ENCODE measurements around the gene AFG3L2.

AFG3L2 gene

DNA sequence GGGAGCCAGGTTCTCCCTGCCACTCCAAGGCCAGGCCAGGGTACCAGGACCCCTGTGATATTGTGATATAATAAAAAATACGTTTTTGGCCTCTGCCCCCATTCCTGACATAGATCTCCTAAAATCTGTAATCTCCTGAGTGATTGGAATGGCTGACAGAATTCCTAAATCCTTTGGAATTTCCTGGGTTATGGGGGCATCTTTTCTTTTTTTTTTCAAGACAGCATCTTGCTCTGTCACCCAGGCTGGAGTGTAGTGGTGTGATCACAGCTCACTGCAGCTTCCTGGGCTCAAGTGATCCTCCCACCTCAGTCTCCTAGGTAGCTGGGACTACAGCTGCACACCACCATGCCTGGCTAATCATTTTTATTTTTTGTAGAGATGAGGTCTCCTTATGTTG is 95.2 kb downstream of the AFG3L2 start:
- no peak for TF ChIP-seq MYC (IDR thresholded peaks at IDR 0.05; ENCODE audit: low read depth, low read length)
- no peak for TF ChIP-seq POLR2A (IDR thresholded peaks at IDR 0.05; ENCODE audit: extremely low read depth, insufficient read length)
- TF ChIP-seq, protein P1, sequence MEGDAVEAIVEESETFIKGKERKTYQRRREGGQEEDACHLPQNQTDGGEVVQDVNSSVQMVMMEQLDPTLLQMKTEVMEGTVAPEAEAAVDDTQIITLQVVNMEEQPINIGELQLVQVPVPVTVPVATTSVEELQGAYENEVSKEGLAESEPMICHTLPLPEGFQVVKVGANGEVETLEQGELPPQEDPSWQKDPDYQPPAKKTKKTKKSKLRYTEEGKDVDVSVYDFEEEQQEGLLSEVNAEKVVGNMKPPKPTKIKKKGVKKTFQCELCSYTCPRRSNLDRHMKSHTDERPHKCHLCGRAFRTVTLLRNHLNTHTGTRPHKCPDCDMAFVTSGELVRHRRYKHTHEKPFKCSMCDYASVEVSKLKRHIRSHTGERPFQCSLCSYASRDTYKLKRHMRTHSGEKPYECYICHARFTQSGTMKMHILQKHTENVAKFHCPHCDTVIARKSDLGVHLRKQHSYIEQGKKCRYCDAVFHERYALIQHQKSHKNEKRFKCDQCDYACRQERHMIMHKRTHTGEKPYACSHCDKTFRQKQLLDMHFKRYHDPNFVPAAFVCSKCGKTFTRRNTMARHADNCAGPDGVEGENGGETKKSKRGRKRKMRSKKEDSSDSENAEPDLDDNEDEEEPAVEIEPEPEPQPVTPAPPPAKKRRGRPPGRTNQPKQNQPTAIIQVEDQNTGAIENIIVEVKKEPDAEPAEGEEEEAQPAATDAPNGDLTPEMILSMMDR (IDR thresholded peaks at IDR 0.05; ENCODE audit: low read depth, low read length), result no peak
- TF ChIP-seq, protein P2, sequence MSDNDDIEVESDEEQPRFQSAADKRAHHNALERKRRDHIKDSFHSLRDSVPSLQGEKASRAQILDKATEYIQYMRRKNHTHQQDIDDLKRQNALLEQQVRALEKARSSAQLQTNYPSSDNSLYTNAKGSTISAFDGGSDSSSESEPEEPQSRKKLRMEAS (IDR thresholded peaks at IDR 0.05; ENCODE audit: low read depth, low read length), result no peak
- DNase-seq (ENCODE audit: low read depth), result no peak
- H3K4me3 ChIP-seq (ENCODE audit: low read depth, low read length), result no peak overlapping the region

DNA sequence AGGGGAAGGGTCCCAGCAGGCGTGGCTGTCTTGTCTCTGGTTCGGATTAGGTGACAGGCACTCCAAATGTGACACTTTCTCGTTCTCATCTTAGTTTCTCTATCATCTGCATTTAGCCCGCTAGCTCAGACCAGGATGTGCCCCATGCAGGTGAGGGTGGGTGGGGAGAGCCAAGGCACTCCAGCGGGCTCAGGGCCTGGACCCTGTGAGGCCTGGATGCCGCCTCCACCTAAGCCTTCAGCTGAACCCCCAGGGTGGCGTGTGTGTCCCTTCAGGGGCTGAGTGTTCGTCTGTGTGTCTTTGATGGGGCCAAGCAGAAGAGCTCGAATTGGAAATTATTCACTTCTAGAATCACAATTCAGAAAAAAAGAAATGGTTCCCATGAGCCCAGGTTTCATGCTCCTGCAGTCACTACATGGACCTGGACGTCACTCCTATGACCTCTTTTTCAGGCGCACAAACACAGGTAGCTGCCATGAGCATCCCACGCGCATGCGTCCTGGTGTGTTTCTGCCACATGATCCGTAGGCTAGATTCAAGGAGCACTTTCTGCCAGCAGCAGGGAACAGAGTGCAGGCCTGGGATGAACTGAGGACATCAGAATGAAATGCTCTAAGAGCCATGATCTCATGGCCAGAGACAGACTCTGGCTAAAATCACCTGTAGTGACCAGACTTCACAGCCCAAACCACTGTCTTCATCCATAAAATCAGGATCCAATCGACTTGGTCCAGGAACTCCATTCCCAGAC is 97.1 kb downstream of the AFG3L2 start:
- H3K4me3 ChIP-seq (ENCODE audit: low read depth, low read length), result no peak overlapping the region
- no peak for DNase-seq (ENCODE audit: low read depth)
- no peak for TF ChIP-seq MYC (IDR thresholded peaks at IDR 0.05; ENCODE audit: low read depth, low read length)
- TF ChIP-seq, protein P1 (IDR thresholded peaks at IDR 0.05; ENCODE audit: low read depth, low read length), result no peak
- TF ChIP-seq POLR2A (IDR thresholded peaks at IDR 0.05; ENCODE audit: extremely low read depth, insufficient read length), result no peak
- TF ChIP-seq, protein P2 (IDR thresholded peaks at IDR 0.05; ENCODE audit: low read depth, low read length), result no peak

All from NB4 (cell line).